HG03575 (cell line): ENCODE results near the gene CLEC4F.

Experiments used
- ATAC-seq: cut with Tn5 transposase; IDR thresholded peaks from one replicate; pipeline ENCODE4 v1.9.1; 2021; ENCODE audit not compliant: unreplicated experiment, insufficient number of reproducible peaks, low FRiP score; ENCODE audit errors: extremely low read depth

The CLEC4F gene

GRCh38 chr2:70767079-70767698 is 53.2 kb downstream of the CLEC4F start:
- ATAC-seq: no peak

- ATAC-seq: no peak
Measured at GRCh38 chr2:70766357-70767078, 53.9 kb downstream of the CLEC4F start.

- no peak for ATAC-seq
Measured at GRCh38 chr2:70765507-70765906, 54.9 kb downstream of the CLEC4F start.

GRCh38 chr2:70759446-70759845 is 61.0 kb downstream of the CLEC4F start:
- no peak for ATAC-seq
